Prostate gland (tissue), 2 donors: ENCODE data around the gene HDLBP. TPM values are rescaled to one million over a fixed set of nuclear protein-coding genes. Genes with fewer than 3 reads are reported as not detected.

Source experiments
- DNase-seq: peaks from one replicate; pipeline ENCODE4 v3.0.0-alpha.2; 2019; ENCODE audit warnings: low spot score
- H3K27ac ChIP-seq, 2 donors: fragments of 200-600 bp; sonication (generic); 2 replicates each; pipeline ENCODE4 v1.5.1; 2017 to 2019
- H3K27me3 ChIP-seq: fragments of 200-600 bp; sonication (generic); replicated peaks from 2 replicates; pipeline ENCODE4 v1.5.1; 2019; ENCODE audit not compliant: insufficient read depth
- H3K36me3 ChIP-seq, 2 donors: fragments of 200-600 bp; sonication (generic); 1 replicate in 1 of 2; 2 replicates in 1 of 2; pipeline versions ENCODE4 v1.5.1 to v1.8.1; 2017 to 2019
- H3K4me1 ChIP-seq: fragments of 200-600 bp; sonication (generic); replicated peaks from 2 replicates; pipeline ENCODE4 v1.5.1; 2019
- H3K4me3 ChIP-seq, 2 donors: fragments of 200-600 bp; sonication (generic); 2 replicates each; pipeline ENCODE4 v1.5.1; 2017 to 2019
- H3K9me3 ChIP-seq: fragments of 200-600 bp; sonication (generic); 2 replicates; pipeline ENCODE4 v1.5.1; 2017
- POLR2A ChIP-seq: fragments of 450-650 bp; IDR thresholded peaks from one replicate; pipeline ENCODE4 v1.6.1; 2016; ENCODE audit warnings: antibody characterized with exemption, mild to moderate bottlenecking
- POLR2AphosphoS5 ChIP-seq: sonication (generic); formaldehyde crosslinking; IDR thresholded peaks from one replicate; pipeline ENCODE4 v1.6.1; 2017; ENCODE audit warnings: antibody characterized with exemption
- WGBS: methylation state at CpG from one replicate; pipeline ENCODE4 v1.1.5; 2018; 5-methylcytosine and 5-hydroxymethylcytosine counted together
- intact Hi-C: fragments of 100-400 bp; cut with DNase I; formaldehyde crosslinking; loops from one replicate; pipeline ENCODE4 v1.14.2; 2022
- total RNA-seq, 2 donors: library from RNA; depleted of rRNA; stranded (reverse); fragments of >200 nt; gene quantifications; one replicate each; pipeline ENCODE4 v1.1.0, GENCODE V29; 2016
- TF ChIP-seq, protein P1 (sequence below), 4 experiments: fragments of 200-600 bp in 2 of 4; fragments of 450-650 bp in 2 of 4; sonication (generic) in 2 of 4; IDR thresholded peaks; 1 replicate in 3 of 4; 2 replicates in 1 of 4; pipeline ENCODE4 v1.5.1; 2016 to 2019; ENCODE audit warnings: antibody characterized with exemption in 4 of 4, mild to moderate bottlenecking in 2 of 4, moderate library complexity in 2 of 4

HDLBP gene
- total RNA-seq, 2 donors from 2014 or later: 529 to 612 TPM

DNA sequence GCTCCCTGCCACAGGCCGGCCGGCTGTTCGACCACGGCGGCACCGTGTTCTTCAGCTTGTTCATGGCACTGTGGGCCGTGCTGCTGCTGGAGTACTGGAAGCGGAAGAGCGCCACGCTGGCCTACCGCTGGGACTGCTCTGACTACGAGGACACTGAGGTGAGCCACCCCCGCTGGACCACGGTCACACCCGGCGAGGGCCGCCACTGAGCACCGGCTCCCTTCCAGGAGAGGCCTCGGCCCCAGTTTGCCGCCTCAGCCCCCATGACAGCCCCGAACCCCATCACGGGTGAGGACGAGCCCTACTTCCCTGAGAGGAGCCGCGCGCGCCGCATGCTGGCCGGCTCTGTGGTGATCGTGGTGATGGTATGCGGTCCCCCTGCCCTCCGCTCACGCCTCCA is 106.2 kb downstream of the HDLBP start:
- intact Hi-C loops: no loop called here
- TF ChIP-seq, protein P1, sequence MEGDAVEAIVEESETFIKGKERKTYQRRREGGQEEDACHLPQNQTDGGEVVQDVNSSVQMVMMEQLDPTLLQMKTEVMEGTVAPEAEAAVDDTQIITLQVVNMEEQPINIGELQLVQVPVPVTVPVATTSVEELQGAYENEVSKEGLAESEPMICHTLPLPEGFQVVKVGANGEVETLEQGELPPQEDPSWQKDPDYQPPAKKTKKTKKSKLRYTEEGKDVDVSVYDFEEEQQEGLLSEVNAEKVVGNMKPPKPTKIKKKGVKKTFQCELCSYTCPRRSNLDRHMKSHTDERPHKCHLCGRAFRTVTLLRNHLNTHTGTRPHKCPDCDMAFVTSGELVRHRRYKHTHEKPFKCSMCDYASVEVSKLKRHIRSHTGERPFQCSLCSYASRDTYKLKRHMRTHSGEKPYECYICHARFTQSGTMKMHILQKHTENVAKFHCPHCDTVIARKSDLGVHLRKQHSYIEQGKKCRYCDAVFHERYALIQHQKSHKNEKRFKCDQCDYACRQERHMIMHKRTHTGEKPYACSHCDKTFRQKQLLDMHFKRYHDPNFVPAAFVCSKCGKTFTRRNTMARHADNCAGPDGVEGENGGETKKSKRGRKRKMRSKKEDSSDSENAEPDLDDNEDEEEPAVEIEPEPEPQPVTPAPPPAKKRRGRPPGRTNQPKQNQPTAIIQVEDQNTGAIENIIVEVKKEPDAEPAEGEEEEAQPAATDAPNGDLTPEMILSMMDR (IDR thresholded peaks at IDR 0.05): no peak
- TF ChIP-seq POLR2A: no peak
- no peak for TF ChIP-seq POLR2AphosphoS5
- Histone ChIP-seq H3K4me1 (no peaks in the 10 kb centered on the region), H3K4me3 (no peak overlapping the region), H3K9me3 (no peaks in the 10 kb centered on the region), H3K36me3 (no peaks in the 10 kb centered on the region), H3K27ac (no peak overlapping the region), H3K27me3 (no peaks in the 10 kb centered on the region)
- no peak for DNase-seq
- 90% methylated on average over 33 of the region's 33 CpGs for WGBS

DNA sequence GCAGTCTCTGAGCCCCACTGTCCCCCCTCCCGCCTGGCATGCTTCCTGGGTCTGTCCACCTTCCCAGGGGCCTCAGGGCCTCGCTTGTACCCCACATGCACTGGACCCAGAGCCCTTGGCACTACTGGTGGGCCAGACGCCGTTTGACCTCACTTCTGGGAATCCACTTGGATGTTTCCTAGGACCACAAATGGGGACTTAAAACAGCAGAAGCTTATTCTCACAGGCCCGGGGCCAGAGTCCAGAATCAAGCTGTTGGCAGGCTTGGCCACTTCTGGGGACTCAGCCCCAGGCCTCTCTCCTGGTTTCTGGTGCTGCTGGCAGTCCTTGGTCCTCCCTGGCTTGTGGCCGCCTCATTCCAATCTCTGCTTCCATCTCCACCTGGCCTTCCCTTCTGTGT is 107.4 kb downstream of the HDLBP start:
- intact Hi-C loops: no loop called here
- no peak for DNase-seq
- TF ChIP-seq POLR2A: no peak
- TF ChIP-seq, protein P1 (IDR thresholded peaks at IDR 0.05): no peak
- TF ChIP-seq POLR2AphosphoS5: no peak
- no peak overlapping the region for H3K27ac ChIP-seq
- H3K4me1 ChIP-seq: no peaks in the 10 kb centered on the region
- no peaks in the 10 kb centered on the region for H3K9me3 ChIP-seq
- 75% methylated on average over 6 of the region's 6 CpGs for WGBS
- no peaks in the 10 kb centered on the region for H3K36me3 ChIP-seq
- no peak overlapping the region for H3K4me3 ChIP-seq
- H3K27me3 ChIP-seq: no peaks in the 10 kb centered on the region

DNA sequence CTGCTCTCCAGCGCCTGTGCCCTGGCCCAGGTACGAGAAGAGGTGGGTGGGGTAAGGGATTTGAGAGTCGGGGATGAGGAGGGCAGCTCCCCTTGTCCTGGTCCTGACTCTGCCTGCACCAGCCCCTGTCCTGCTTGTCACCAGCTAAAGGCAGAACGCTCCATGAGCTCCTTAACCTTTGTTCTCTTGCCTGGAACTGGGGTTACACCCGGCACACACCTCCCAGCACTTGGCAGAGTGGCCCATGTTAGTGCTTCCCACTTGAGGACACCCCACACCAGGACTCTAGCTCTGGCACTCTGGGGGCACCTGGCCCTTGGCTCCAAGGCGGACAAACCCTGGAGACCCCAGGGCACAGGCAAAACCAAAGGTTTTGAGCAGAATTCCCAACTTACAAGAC is 107.8 kb downstream of the HDLBP start:
- WGBS: 76% methylated on average over 6 of the region's 6 CpGs
- Histone ChIP-seq H3K9me3 (no peaks in the 10 kb centered on the region), H3K36me3 (no peaks in the 10 kb centered on the region), H3K27me3 (no peaks in the 10 kb centered on the region), H3K4me3 (no peak overlapping the region), H3K27ac (no peak overlapping the region), H3K4me1 (no peaks in the 10 kb centered on the region)
- TF ChIP-seq, protein P1 (IDR thresholded peaks at IDR 0.05): no peak
- TF ChIP-seq POLR2A (no peak), POLR2AphosphoS5 (no peak)
- DNase-seq: no peak
- intact Hi-C loops: no loop called here

DNA sequence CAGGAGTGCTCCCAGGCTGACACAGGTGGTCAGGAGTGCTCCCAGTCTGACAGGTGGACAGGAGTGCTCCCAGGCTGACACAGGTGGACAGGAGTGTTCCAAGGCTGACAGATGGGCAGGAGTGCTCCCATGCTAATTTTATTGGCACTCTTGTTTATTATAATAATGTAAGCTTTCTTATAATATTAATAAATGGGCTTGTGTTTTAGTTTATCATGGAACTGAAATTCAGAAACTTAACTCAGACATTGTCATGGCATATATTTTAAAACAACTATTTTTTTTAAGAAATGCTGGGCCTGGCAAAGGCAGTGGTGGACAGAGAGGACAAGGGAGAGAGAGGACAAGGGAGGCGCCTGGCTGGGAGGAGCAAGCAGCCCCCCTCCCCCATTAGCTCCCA is 108.3 kb downstream of the HDLBP start:
- H3K27ac ChIP-seq: no peak overlapping the region
- no peak for TF ChIP-seq POLR2A
- TF ChIP-seq, protein P1 (IDR thresholded peaks at IDR 0.05): no peak
- no peak for TF ChIP-seq POLR2AphosphoS5
- H3K9me3 ChIP-seq: no peaks in the 10 kb centered on the region
- H3K27me3 ChIP-seq: no peaks in the 10 kb centered on the region
- no peaks in the 10 kb centered on the region for H3K36me3 ChIP-seq
- no peak overlapping the region for H3K4me3 ChIP-seq
- intact Hi-C loops: no loop called here
- H3K4me1 ChIP-seq: no peaks in the 10 kb centered on the region
- WGBS: 80% methylated on average over 1 of the region's 1 CpG
- DNase-seq: no peak

DNA sequence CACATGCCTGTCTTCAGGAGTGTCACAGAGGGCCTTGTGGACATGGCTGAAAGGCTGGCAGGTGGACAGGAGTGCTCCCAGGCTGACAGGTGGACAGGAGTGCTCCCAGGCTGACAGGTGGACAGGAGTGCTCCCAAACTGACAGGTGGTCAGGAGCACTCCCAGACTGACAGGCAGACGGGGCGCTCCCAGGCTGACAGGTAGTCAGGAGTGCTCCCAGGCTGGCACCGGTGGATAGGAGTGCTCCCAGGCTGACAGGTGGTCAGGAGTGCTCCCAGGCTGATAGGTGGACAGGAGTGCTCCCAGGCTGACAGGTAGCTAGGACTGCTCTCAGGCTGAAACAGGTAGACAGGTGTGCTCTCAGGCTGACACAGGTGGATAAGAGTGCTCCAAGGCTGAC is 110.4 kb downstream of the HDLBP start:
- H3K27ac ChIP-seq: no peak overlapping the region
- 97% methylated on average over 3 of the region's 3 CpGs for WGBS
- no peaks in the 10 kb centered on the region for H3K27me3 ChIP-seq
- no peak for TF ChIP-seq POLR2AphosphoS5
- TF ChIP-seq POLR2A: no peak
- TF ChIP-seq, protein P1 (IDR thresholded peaks at IDR 0.05): no peak
- H3K4me1 ChIP-seq: no peaks in the 10 kb centered on the region
- DNase-seq: no peak
- intact Hi-C loops: no loop called here
- no peaks in the 10 kb centered on the region for H3K36me3 ChIP-seq
- no peak overlapping the region for H3K4me3 ChIP-seq
- no peaks in the 10 kb centered on the region for H3K9me3 ChIP-seq
